ENCODE results near the gene THSD4.

Gene THSD4

GRCh38 chr15:71646767-71647486 is 531.7 kb downstream of the THSD4 start:
- Histone ChIP-seq H3K36me3 (ENCODE audit: insufficient read depth, low read length) (no peaks in the 10 kb centered on the region), H3K4me1 (ENCODE audit: control insufficient read depth, insufficient read depth, low read length) (peaks cover 5% of the 10 kb centered on the region), H3K9ac (ENCODE audit: low read depth, low read length) (no peak overlapping the region), H3K9me3 (replicated peaks; ENCODE audit: low read length) (no peaks in the 10 kb centered on the region), H3K4me2 (ENCODE audit: low read length) (no peak overlapping the region), H3K27me3 (ENCODE audit: control insufficient read depth, insufficient read depth, low read length) (no peaks in the 10 kb centered on the region), H3K4me3 (ENCODE audit: low read length) (no peak overlapping the region)

- Histone ChIP-seq H3K9ac (ENCODE audit: low read depth, low read length) (no peak overlapping the region), H3K27me3 (ENCODE audit: control insufficient read depth, insufficient read depth, low read length) (no peaks in the 10 kb centered on the region), H3K4me3 (ENCODE audit: low read length) (no peak overlapping the region), H3K9me3 (replicated peaks; ENCODE audit: low read length) (no peaks in the 10 kb centered on the region), H3K36me3 (ENCODE audit: insufficient read depth, low read length) (no peaks in the 10 kb centered on the region), H3K4me1 (ENCODE audit: control insufficient read depth, insufficient read depth, low read length) (peaks cover 5% of the 10 kb centered on the region), H3K4me2 (ENCODE audit: low read length) (no peak overlapping the region)
These were observed 532.2 kb downstream of the THSD4 start for GRCh38 chr15:71647487-71647808.

GRCh38 chr15:71648095-71648494 is 532.8 kb downstream of the THSD4 start:
- H3K27me3 ChIP-seq (ENCODE audit: control insufficient read depth, insufficient read depth, low read length), result no peaks in the 10 kb centered on the region
- no peak overlapping the region for H3K9ac ChIP-seq (ENCODE audit: low read depth, low read length)
- H3K4me2 ChIP-seq (ENCODE audit: low read length), result no peak overlapping the region
- no peaks in the 10 kb centered on the region for H3K36me3 ChIP-seq (ENCODE audit: insufficient read depth, low read length)
- peaks cover 5% of the 10 kb centered on the region for H3K4me1 ChIP-seq (ENCODE audit: control insufficient read depth, insufficient read depth, low read length)
- no peaks in the 10 kb centered on the region for H3K9me3 ChIP-seq (replicated peaks; ENCODE audit: low read length)
- H3K4me3 ChIP-seq (ENCODE audit: low read length), result no peak overlapping the region

DNA sequence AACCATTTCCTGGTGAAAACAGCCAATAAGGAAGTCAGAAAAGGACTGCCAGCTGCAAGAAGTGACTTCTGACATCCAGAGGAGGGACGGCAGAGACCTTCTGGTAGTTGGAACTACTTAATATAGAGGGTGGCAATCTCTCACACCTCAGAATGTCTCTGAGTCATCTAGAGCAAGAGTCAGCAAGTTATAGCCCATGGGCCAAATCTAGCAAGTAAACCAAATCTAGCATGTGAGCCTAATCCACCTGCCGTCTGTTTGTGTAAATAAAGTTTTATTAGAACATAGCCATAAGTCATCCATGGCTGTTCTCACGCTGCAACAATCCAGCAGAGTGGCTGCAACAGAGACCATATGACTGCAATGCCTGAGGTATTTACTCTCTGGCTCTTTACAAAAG is 534.6 kb downstream of the THSD4 start:
- Histone ChIP-seq H3K4me3 (ENCODE audit: low read length) (no peak overlapping the region), H3K9me3 (replicated peaks; ENCODE audit: low read length) (no peaks in the 10 kb centered on the region), H3K4me2 (ENCODE audit: low read length) (no peak overlapping the region), H3K4me1 (ENCODE audit: control insufficient read depth, insufficient read depth, low read length) (peaks cover 5% of the 10 kb centered on the region), H3K27me3 (ENCODE audit: control insufficient read depth, insufficient read depth, low read length) (no peaks in the 10 kb centered on the region), H3K9ac (ENCODE audit: low read depth, low read length) (no peak overlapping the region), H3K36me3 (ENCODE audit: insufficient read depth, low read length) (no peaks in the 10 kb centered on the region)

- H3K27me3 ChIP-seq (ENCODE audit: control insufficient read depth, insufficient read depth, low read length), result no peaks in the 10 kb centered on the region
- H3K36me3 ChIP-seq (ENCODE audit: insufficient read depth, low read length), result no peaks in the 10 kb centered on the region
- no peaks in the 10 kb centered on the region for H3K9me3 ChIP-seq (replicated peaks; ENCODE audit: low read length)
These were observed 535.3 kb downstream of the THSD4 start for GRCh38 chr15:71650603-71651002.

DNA sequence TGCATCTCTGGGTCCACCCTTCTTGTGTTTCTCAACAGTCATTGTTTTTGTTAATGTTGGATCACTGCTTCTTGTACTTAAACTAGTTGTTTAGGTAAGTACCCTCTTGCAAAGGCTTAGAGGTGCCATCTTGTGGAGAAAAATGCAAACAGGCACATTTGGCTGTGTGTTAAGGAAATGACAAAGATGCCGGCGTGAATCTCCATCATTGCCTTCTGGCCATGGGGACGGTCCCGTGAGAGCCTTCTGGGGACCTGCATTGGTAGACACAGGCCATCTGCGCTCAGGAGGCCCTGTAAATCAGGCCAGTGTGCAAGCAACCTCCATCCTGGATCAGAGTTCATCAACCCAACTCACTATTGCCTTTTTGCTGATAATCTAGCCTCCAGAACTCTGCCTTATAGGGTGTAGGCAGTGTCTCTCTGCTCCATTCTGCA is 536.5 kb downstream of the THSD4 start:
- Histone ChIP-seq H3K4me2 (ENCODE audit: low read length) (no peak overlapping the region), H3K36me3 (ENCODE audit: insufficient read depth, low read length) (no peaks in the 10 kb centered on the region), H3K9me3 (replicated peaks; ENCODE audit: low read length) (no peaks in the 10 kb centered on the region), H3K9ac (ENCODE audit: low read depth, low read length) (no peak overlapping the region), H3K4me3 (ENCODE audit: low read length) (no peak overlapping the region), H3K4me1 (ENCODE audit: control insufficient read depth, insufficient read depth, low read length) (peaks cover 5% of the 10 kb centered on the region), H3K27me3 (ENCODE audit: control insufficient read depth, insufficient read depth, low read length) (no peaks in the 10 kb centered on the region)

More at GRCh38 chr15:71650603-71651002, 535.3 kb downstream of the THSD4 start:
- H3K9ac ChIP-seq (ENCODE audit: low read depth, low read length), result no peak overlapping the region
- H3K4me3 ChIP-seq (ENCODE audit: low read length), result no peak overlapping the region
- no peak overlapping the region for H3K4me2 ChIP-seq (ENCODE audit: low read length)
- peaks cover 5% of the 10 kb centered on the region for H3K4me1 ChIP-seq (ENCODE audit: control insufficient read depth, insufficient read depth, low read length)

DNA sequence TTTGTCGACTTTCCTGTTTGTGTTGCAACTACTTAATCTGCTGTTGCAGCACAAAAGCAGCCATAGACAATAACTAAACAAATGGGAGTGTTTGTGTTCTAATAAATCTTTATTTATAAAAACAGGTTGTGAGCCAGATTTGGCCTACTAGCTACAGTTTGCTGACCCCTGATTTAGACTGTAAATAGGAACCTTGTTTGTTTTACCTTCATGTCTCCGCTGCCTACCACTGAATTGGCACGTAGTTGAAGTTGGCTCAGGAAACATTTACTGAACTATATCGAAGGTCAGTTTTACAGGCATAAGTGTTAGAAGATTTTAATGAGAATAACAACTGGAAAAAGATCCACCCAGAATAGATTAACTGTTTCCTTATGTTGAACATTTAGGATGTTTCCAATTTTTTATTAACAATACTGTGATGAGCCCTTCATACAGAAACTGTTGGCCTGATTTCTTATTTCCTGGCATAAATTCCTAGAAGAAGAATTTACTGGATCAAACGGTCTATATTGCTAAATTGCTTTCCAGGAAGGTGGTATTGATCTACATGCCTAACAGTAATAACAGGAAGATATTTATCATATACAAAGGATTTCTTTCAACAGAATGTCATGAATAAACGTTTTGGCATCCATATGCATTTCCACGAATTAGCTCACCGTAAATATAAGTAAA is 538.9 kb downstream of the THSD4 start:
- Histone ChIP-seq H3K27me3 (ENCODE audit: control insufficient read depth, insufficient read depth, low read length) (no peaks in the 10 kb centered on the region), H3K4me3 (ENCODE audit: low read length) (no peak overlapping the region), H3K36me3 (ENCODE audit: insufficient read depth, low read length) (no peaks in the 10 kb centered on the region), H3K9me3 (replicated peaks; ENCODE audit: low read length) (no peaks in the 10 kb centered on the region), H3K9ac (ENCODE audit: low read depth, low read length) (no peak overlapping the region), H3K4me2 (ENCODE audit: low read length) (no peak overlapping the region), H3K4me1 (ENCODE audit: control insufficient read depth, insufficient read depth, low read length) (peaks cover 5% of the 10 kb centered on the region)

GRCh38 chr15:71654720-71655174 is 539.5 kb downstream of the THSD4 start:
- no peaks in the 10 kb centered on the region for H3K9me3 ChIP-seq (replicated peaks; ENCODE audit: low read length)
- H3K4me2 ChIP-seq (ENCODE audit: low read length), result no peak overlapping the region
- H3K4me3 ChIP-seq (ENCODE audit: low read length), result no peak overlapping the region
- H3K4me1 ChIP-seq (ENCODE audit: control insufficient read depth, insufficient read depth, low read length), result peaks cover 5% of the 10 kb centered on the region
- H3K9ac ChIP-seq (ENCODE audit: low read depth, low read length), result no peak overlapping the region
- no peaks in the 10 kb centered on the region for H3K36me3 ChIP-seq (ENCODE audit: insufficient read depth, low read length)
- no peaks in the 10 kb centered on the region for H3K27me3 ChIP-seq (ENCODE audit: control insufficient read depth, insufficient read depth, low read length)

GRCh38 chr15:71656425-71656824 is 541.2 kb downstream of the THSD4 start:
- H3K4me1 ChIP-seq (ENCODE audit: control insufficient read depth, insufficient read depth, low read length), result peaks cover 2% of the 10 kb centered on the region
- H3K4me3 ChIP-seq (ENCODE audit: low read length), result no peak overlapping the region
- H3K9me3 ChIP-seq (replicated peaks; ENCODE audit: low read length), result no peaks in the 10 kb centered on the region

DNA sequence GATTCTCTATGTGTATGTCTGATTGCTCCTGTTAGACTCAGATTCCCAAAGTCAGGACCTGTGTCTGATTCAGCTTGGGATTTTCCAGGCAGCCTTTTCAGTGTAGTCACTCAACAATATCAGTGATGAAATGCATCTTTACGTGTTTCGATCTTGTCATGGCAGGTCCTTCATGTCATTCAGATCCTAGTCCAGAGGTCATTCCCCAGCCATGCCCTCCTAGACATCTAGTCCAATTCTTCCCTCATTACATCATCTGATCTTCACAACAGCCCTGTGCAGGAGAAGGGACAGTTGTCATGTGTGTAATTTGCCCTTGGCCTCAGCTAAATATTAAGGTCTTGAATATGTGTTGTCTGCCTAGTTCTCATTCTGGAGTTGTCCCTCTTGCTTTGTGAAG is 541.9 kb downstream of the THSD4 start:
- Histone ChIP-seq H3K36me3 (ENCODE audit: insufficient read depth, low read length) (no peaks in the 10 kb centered on the region), H3K4me2 (ENCODE audit: low read length) (no peak overlapping the region), H3K27me3 (ENCODE audit: control insufficient read depth, insufficient read depth, low read length) (no peaks in the 10 kb centered on the region), H3K9me3 (replicated peaks; ENCODE audit: low read length) (no peaks in the 10 kb centered on the region), H3K4me1 (ENCODE audit: control insufficient read depth, insufficient read depth, low read length) (no peaks in the 10 kb centered on the region), H3K4me3 (ENCODE audit: low read length) (no peak overlapping the region), H3K9ac (ENCODE audit: low read depth, low read length) (no peak overlapping the region)

More at GRCh38 chr15:71656425-71656824, 541.2 kb downstream of the THSD4 start:
- Histone ChIP-seq H3K36me3 (ENCODE audit: insufficient read depth, low read length) (no peaks in the 10 kb centered on the region), H3K9ac (ENCODE audit: low read depth, low read length) (no peak overlapping the region), H3K4me2 (ENCODE audit: low read length) (no peak overlapping the region), H3K27me3 (ENCODE audit: control insufficient read depth, insufficient read depth, low read length) (no peaks in the 10 kb centered on the region)

DNA sequence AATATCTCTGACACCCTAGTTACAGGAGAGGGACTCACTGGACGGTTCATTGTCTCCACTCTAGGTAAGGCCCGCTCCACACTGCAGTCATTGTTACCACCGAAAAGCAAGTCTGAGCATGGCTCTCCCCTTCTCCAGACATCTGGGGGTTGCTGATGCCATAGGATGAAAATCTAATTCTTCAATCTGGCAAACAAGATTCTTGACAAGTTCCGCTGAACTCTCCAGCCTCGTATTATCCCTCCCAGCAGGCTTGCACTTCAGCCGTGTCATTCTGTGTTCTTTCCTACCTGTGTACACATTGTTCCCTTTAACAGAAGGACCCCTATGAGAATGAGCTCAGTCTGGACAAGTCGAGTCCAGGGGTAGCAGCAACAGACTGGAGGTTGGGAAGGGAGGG is 542.8 kb downstream of the THSD4 start:
- H3K9me3 ChIP-seq (replicated peaks; ENCODE audit: low read length), result no peaks in the 10 kb centered on the region
- H3K9ac ChIP-seq (ENCODE audit: low read depth, low read length), result no peak overlapping the region
- no peak overlapping the region for H3K4me2 ChIP-seq (ENCODE audit: low read length)
- no peak overlapping the region for H3K4me3 ChIP-seq (ENCODE audit: low read length)
- no peaks in the 10 kb centered on the region for H3K4me1 ChIP-seq (ENCODE audit: control insufficient read depth, insufficient read depth, low read length)
- no peaks in the 10 kb centered on the region for H3K36me3 ChIP-seq (ENCODE audit: insufficient read depth, low read length)
- H3K27me3 ChIP-seq (ENCODE audit: control insufficient read depth, insufficient read depth, low read length), result no peaks in the 10 kb centered on the region

Measured in skeletal muscle satellite cell (primary cell).